ENCODE results near the gene KLHL13. TPM values are rescaled to one million over a fixed set of nuclear protein-coding genes. Genes with fewer than 3 reads are reported as not detected.
"Not testable (repeated sequence)": the region's sequence is repeated elsewhere in the genome, so short reads cannot be mapped to it uniquely, and the experiment has no call there.

The KLHL13 gene
- total RNA-seq, 1 donor from 2014 or later, result not detected

- H3K27ac Mint-ChIP-seq (ENCODE audit: unreplicated experiment), result no peak overlapping the region
- H3K36me3 Mint-ChIP-seq (ENCODE audit: unreplicated experiment), result no peaks in the 10 kb centered on the region
- H3K4me1 Mint-ChIP-seq (ENCODE audit: unreplicated experiment), result no peaks in the 10 kb centered on the region
- peaks cover 36% of the 10 kb centered on the region for H3K9me3 Mint-ChIP-seq (ENCODE audit: unreplicated experiment)
- no peak overlapping the region for H3K4me3 Mint-ChIP-seq (ENCODE audit: unreplicated experiment)
- no peaks in the 10 kb centered on the region for H3K27me3 Mint-ChIP-seq (ENCODE audit: unreplicated experiment)
- TF ChIP-seq CTCF (IDR thresholded peaks at IDR 0.05), result no peak
- no peak for DNase-seq (ENCODE audit: extremely low spot score, unreplicated experiment)
Measured at GRCh38 chrX:118016422-118016821, 100.2 kb downstream of the KLHL13 start.

GRCh38 chrX:118002417-118002816 lies 114.2 kb downstream of the KLHL13 start:
- not testable (repeated sequence) for H3K4me3 Mint-ChIP-seq (ENCODE audit: unreplicated experiment); H3K36me3 Mint-ChIP-seq (ENCODE audit: unreplicated experiment); H3K9me3 Mint-ChIP-seq (ENCODE audit: unreplicated experiment); H3K4me1 Mint-ChIP-seq (ENCODE audit: unreplicated experiment); DNase-seq (ENCODE audit: extremely low spot score, unreplicated experiment); H3K27me3 Mint-ChIP-seq (ENCODE audit: unreplicated experiment); H3K27ac Mint-ChIP-seq (ENCODE audit: unreplicated experiment)

- Mint-ChIP-seq H3K27ac (ENCODE audit: unreplicated experiment) (no peak overlapping the region), H3K4me3 (ENCODE audit: unreplicated experiment) (no peak overlapping the region), H3K9me3 (ENCODE audit: unreplicated experiment) (peaks cover 9% of the 10 kb centered on the region), H3K36me3 (ENCODE audit: unreplicated experiment) (no peaks in the 10 kb centered on the region), H3K27me3 (ENCODE audit: unreplicated experiment) (no peaks in the 10 kb centered on the region), H3K4me1 (ENCODE audit: unreplicated experiment) (no peaks in the 10 kb centered on the region)
- no peak for TF ChIP-seq CTCF (IDR thresholded peaks at IDR 0.05)
- DNase-seq (ENCODE audit: extremely low spot score, unreplicated experiment), result no peak
Measured at GRCh38 chrX:118000518-118000917, 116.1 kb downstream of the KLHL13 start.

- Mint-ChIP-seq H3K36me3 (ENCODE audit: unreplicated experiment) (no peaks in the 10 kb centered on the region), H3K4me3 (ENCODE audit: unreplicated experiment) (no peak overlapping the region), H3K4me1 (ENCODE audit: unreplicated experiment) (no peaks in the 10 kb centered on the region), H3K27ac (ENCODE audit: unreplicated experiment) (no peak overlapping the region), H3K9me3 (ENCODE audit: unreplicated experiment) (peaks cover 12% of the 10 kb centered on the region), H3K27me3 (ENCODE audit: unreplicated experiment) (no peaks in the 10 kb centered on the region)
- DNase-seq (ENCODE audit: extremely low spot score, unreplicated experiment), result no peak
- TF ChIP-seq CTCF (IDR thresholded peaks at IDR 0.05), result no peak
Measured at GRCh38 chrX:117998171-117998570, 118.4 kb downstream of the KLHL13 start.

GRCh38 chrX:117996918-117997480 lies 119.6 kb downstream of the KLHL13 start:
- TF ChIP-seq CTCF (IDR thresholded peaks at IDR 0.05), result peak; percentile 7
- no peak overlapping the region for H3K27ac Mint-ChIP-seq (ENCODE audit: unreplicated experiment)
- no peak for DNase-seq (ENCODE audit: extremely low spot score, unreplicated experiment)
- H3K36me3 Mint-ChIP-seq (ENCODE audit: unreplicated experiment), result no peaks in the 10 kb centered on the region
- H3K4me3 Mint-ChIP-seq (ENCODE audit: unreplicated experiment), result no peak overlapping the region
- H3K9me3 Mint-ChIP-seq (ENCODE audit: unreplicated experiment), result peaks cover 17% of the 10 kb centered on the region
- H3K27me3 Mint-ChIP-seq (ENCODE audit: unreplicated experiment), result no peaks in the 10 kb centered on the region
- H3K4me1 Mint-ChIP-seq (ENCODE audit: unreplicated experiment), result no peaks in the 10 kb centered on the region

- H3K36me3 Mint-ChIP-seq (ENCODE audit: unreplicated experiment), result no peaks in the 10 kb centered on the region
- H3K27ac Mint-ChIP-seq (ENCODE audit: unreplicated experiment), result no peak overlapping the region
- H3K9me3 Mint-ChIP-seq (ENCODE audit: unreplicated experiment), result peaks cover 14% of the 10 kb centered on the region
- H3K4me1 Mint-ChIP-seq (ENCODE audit: unreplicated experiment), result no peaks in the 10 kb centered on the region
- no peak overlapping the region for H3K4me3 Mint-ChIP-seq (ENCODE audit: unreplicated experiment)
- no peak for TF ChIP-seq CTCF (IDR thresholded peaks at IDR 0.05)
- H3K27me3 Mint-ChIP-seq (ENCODE audit: unreplicated experiment), result no peaks in the 10 kb centered on the region
- DNase-seq (ENCODE audit: extremely low spot score, unreplicated experiment), result no peak
Measured at GRCh38 chrX:117996408-117996807, 120.2 kb downstream of the KLHL13 start.
